Central memory CD8-positive, alpha-beta T cell (primary cell): ENCODE data around the gene PEAK3.
"Not testable (repeated sequence)": the region's sequence is repeated elsewhere in the genome, so short reads cannot be mapped to it uniquely, and the experiment has no call there.

ENCODE experiments used
- ATAC-seq: fragments of 150-1000 bp; cut with Tn5 transposase; replicated peaks from 2 replicates; pipeline ENCODE4 v1.10.0; 2022; ENCODE audit warnings: mild to moderate bottlenecking, moderate FRiP score, moderate number of reproducible peaks; ENCODE audit not compliant: poor library complexity, severe bottlenecking; ENCODE audit errors: extremely low read depth
- DNase-seq, 2 donors: peaks; one replicate each; pipeline ENCODE4 v3.0.0; 2021; ENCODE audit warnings: low spot score in 2 of 2
- H3K27ac Mint-ChIP-seq: one replicate; pipeline ENCODE4 v1.8.0; 2022; ENCODE audit warnings: low read depth, mild to moderate bottlenecking, moderate library complexity, mixed read lengths
- H3K27me3 Mint-ChIP-seq: one replicate; pipeline ENCODE4 v1.8.0; 2022; ENCODE audit warnings: mixed read lengths
- H3K36me3 Mint-ChIP-seq: one replicate; pipeline ENCODE4 v1.8.0; 2022; ENCODE audit warnings: mild to moderate bottlenecking, moderate library complexity, mixed read lengths; ENCODE audit not compliant: insufficient read depth
- H3K4me1 Mint-ChIP-seq: one replicate; pipeline ENCODE4 v1.8.0; 2022; ENCODE audit warnings: mixed read lengths
- H3K4me3 Mint-ChIP-seq: one replicate; pipeline ENCODE4 v1.8.0; 2022; ENCODE audit warnings: mild to moderate bottlenecking, moderate library complexity, mixed read lengths
- H3K9me3 Mint-ChIP-seq: one replicate; pipeline ENCODE4 v1.8.0; 2022; ENCODE audit warnings: mixed read lengths

Gene PEAK3

DNA sequence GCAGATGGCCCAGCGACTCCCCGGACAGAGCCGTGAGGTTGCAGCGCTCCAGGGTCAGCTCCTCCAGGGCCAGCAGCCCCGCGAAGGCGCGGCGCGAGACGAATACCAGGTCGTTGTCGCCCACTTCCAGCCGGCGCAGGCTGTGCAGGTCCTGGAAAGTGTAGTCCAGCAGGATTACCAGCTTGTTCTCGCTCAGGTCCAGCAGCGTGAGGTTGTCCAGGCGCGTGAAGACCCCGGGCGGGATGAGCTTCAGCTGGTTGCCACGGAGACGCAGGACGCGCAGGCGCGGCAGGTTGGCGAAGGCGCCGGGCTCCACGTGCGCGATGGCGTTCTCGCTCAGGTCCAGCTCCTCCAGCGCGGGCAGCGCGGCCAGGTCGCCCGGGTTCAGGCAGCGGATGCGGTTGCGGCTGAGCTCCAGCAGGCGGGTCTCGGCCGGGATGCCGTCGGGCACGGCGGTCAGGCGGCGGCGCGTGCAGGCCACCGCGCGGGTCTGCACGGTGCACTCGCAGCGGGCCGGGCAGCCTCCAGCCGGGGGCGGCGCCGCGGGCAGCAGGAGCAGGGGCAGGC, 9.3 kb upstream of the PEAK3 start:
- H3K4me1 Mint-ChIP-seq = peaks cover 29% of the 10 kb centered on the region
- H3K36me3 Mint-ChIP-seq = peaks cover 40% of the 10 kb centered on the region
- H3K9me3 Mint-ChIP-seq = no peaks in the 10 kb centered on the region
- no peak overlapping the region for H3K27ac Mint-ChIP-seq
- peak overlapping the region; percentile 77 for H3K4me3 Mint-ChIP-seq
- ATAC-seq = no peak
- DNase-seq = no peak
- no peaks in the 10 kb centered on the region for H3K27me3 Mint-ChIP-seq

DNA sequence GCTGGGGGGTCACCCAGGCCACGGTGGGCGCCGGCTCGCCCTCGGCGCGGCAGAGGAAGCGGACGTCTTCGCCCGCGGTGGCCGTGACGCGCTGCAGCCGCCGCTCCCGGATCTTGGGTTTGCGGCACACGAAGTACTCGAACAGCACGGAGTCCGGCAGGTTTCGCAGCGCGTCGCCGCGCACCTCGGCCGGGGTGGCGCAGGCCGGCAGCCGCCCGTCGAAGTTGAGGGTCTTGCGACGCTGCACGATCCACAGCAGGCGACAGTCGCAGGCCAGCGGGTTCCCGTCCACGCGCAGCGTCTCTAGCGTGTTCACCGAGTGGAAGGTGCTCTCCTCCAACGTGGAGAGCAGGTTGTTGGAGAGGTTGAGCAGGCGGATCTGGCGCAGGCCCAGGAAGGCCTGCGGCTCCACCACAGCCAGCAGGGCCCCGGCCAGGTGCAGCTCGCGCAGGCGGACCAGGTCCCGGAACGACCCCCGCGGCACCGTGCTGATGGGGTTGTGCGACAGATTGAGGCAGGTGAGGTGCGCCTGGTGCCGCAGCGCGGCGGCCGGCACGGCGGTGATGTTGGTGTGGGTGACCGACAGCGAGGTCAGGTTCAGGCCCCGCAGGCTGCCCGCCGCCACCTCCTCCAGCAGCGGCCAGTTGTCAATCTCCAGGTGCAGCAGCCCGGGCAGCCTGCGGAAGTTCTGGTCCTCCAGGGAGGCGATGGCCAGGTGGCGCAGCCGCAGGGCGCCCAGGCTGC, 8.6 kb upstream of the PEAK3 start:
- H3K27ac Mint-ChIP-seq = peak overlapping the region; percentile 90

DNA sequence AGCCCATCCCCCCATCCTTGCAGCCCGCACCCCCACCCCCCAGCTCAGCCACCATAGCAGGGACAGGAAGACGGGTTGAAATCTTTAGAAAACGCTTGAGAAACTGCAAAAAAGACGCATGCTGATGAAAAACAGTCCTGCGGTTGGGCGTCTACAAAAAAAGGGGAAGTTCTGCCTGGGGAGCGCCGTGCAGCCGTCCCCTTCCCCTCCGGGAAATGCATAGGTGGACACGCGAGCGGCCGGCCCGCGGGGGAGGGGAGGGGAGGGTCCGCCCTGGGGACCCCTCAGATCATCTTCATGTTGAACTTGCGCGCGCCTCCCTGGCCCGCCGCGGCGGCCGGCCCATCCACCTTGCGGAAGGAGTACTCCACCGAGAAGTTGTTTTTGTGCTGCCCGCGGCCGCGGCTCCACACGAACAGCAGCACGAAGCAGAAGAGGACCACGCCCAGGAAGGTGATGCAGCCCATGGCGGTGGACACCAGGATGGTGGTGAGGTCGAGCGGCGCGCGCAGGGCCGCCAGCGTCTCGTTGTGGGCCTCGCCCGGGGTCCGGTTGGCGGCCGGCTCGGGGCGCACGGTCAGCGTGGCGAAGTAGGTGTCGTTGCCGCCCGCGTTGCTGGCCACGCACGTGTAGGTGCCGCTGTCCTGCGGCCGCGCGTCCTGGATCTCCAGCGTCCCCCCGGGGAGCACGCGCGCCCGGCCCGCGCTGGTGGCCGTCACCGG, 7.9 kb upstream of the PEAK3 start:
- Mint-ChIP-seq H3K4me1 (peaks cover 29% of the 10 kb centered on the region), H3K4me3 (peak overlapping the region; percentile 77), H3K27me3 (no peaks in the 10 kb centered on the region), H3K27ac (peak overlapping the region; percentile 90), H3K9me3 (no peaks in the 10 kb centered on the region), H3K36me3 (peaks cover 43% of the 10 kb centered on the region)
- DNase-seq = no peak
- ATAC-seq = peak; percentile 71

More for the DNA sequence above, 8.6 kb upstream of the PEAK3 start:
- Mint-ChIP-seq H3K27me3 (no peaks in the 10 kb centered on the region), H3K4me3 (peak overlapping the region; percentile 77), H3K9me3 (no peaks in the 10 kb centered on the region), H3K4me1 (peaks cover 29% of the 10 kb centered on the region), H3K36me3 (peaks cover 38% of the 10 kb centered on the region)
- ATAC-seq (peak; percentile 20), DNase-seq (no peak)

DNA sequence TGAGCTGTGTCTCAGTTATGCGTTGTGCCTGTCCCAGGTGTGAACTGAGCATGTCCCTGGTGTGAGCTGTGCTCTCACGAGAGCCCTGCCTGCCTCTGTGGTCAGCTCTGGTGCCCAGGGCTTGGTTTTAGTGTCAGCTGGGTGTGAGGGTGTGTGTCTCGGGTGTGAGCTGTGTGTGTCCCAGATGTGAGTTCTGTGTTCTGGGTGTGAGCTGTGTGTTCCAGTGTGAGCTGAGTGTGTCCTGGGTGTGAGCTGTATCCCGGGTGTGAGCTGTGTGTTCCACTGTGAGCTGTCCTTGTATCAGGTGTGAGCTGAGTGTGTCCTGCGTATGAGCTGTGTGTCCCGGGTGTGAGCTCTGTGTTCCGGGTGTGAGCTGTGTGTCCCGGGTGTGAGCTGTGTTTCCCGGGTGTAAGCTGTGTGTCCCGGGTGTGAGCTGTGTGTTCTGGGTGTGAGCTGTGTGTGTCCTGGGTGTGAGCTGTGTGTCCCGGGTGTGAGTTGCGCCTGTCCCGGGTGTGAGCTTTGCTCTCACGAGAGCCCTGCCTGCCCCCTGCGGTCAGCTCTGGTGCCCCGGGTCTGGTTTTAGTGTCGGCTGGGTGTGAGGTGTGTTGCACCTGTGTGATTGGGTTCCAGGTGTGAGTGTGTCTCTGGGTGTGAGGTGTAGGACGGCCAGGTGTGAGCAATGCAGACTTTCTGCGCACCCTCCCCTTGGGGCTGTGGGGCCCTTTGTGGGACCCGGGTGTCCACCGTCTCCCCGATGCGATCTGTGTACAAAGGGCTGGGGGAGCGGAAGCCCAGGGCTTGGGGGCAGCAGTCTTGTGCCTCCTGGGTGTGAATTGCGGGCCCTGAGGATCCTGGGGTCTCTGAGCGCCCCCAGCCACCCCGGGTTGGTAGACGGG, 7.1 kb upstream of the PEAK3 start:
- DNase-seq (no peak), ATAC-seq (peak; percentile 6)
- Mint-ChIP-seq H3K27me3 (no peaks in the 10 kb centered on the region), H3K9me3 (no peaks in the 10 kb centered on the region), H3K27ac (peak overlapping the region; percentile 90), H3K36me3 (peaks cover 48% of the 10 kb centered on the region), H3K4me1 (peaks cover 27% of the 10 kb centered on the region), H3K4me3 (peak overlapping the region; percentile 77)

DNA sequence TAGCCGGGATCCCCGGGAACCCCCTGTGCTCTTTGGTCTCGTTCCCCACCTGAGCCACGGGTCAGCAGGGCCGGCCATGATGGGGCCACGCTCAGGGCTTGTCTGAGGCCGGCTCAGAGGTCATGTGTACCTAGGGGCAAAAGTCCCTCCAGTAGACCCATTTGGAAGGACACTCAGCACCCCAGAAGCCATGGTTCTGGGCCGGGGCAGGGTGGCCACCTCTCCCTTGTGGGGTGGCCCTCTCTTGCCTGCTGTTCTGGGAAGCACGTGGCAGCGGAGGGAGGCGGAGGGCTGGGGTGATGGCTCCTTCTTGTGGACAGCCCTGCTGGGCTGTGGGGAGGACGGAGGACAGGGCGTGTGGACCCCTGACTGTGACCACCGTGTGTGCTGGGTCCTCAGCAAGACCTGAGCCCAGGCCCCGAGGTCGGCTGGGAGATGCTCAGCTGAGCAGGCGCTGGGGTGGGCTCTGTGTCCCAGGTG, 6.4 kb upstream of the PEAK3 start:
- no peak for ATAC-seq
- Mint-ChIP-seq H3K36me3 (peaks cover 44% of the 10 kb centered on the region), H3K9me3 (no peaks in the 10 kb centered on the region), H3K27ac (peak overlapping the region; percentile 90), H3K4me3 (peak overlapping the region; percentile 77), H3K27me3 (no peaks in the 10 kb centered on the region), H3K4me1 (peaks cover 21% of the 10 kb centered on the region)
- DNase-seq = no peak

DNA sequence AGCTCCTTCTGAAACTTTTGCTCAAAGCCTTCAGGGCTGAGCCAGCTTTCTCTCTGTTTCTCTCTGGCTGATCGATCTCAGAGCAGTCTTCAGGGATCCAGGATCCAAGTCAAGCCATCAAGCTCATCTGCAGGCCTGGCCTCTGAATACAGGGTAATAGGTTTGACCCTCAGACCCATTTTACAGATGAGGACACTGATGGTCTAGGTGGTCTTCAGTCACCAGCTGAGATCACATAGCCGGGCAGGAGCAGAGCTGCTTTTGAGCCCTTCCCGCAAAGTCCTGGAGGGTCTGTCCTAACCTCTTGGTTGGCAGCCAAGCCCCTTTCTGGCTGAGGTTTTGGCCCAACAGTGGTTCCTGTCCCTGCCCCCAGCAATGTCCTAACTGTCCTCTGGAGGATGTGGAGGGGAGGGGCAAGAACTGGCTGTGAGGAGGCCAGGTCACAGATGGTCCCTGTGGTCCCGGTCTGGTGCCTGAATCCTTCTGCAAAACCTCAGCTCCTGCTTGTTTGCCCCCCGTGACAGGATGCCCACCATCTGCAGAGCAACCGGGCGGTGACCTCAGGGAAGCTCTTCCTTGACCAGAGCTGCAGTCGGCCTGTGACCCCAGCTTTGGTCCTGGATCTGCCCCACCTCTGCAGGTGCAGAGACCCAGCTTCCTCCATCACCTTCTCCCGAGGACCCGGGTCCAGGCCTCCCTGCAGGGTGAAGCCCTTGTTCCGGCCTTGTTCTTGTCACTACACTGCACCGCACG, 5.8 kb upstream of the PEAK3 start:
- Mint-ChIP-seq H3K27ac (no peak overlapping the region), H3K27me3 (no peaks in the 10 kb centered on the region), H3K36me3 (peaks cover 41% of the 10 kb centered on the region), H3K9me3 (no peaks in the 10 kb centered on the region), H3K4me1 (peaks cover 21% of the 10 kb centered on the region), H3K4me3 (peak overlapping the region; percentile 77)
- DNase-seq = no peak
- no peak for ATAC-seq

DNA sequence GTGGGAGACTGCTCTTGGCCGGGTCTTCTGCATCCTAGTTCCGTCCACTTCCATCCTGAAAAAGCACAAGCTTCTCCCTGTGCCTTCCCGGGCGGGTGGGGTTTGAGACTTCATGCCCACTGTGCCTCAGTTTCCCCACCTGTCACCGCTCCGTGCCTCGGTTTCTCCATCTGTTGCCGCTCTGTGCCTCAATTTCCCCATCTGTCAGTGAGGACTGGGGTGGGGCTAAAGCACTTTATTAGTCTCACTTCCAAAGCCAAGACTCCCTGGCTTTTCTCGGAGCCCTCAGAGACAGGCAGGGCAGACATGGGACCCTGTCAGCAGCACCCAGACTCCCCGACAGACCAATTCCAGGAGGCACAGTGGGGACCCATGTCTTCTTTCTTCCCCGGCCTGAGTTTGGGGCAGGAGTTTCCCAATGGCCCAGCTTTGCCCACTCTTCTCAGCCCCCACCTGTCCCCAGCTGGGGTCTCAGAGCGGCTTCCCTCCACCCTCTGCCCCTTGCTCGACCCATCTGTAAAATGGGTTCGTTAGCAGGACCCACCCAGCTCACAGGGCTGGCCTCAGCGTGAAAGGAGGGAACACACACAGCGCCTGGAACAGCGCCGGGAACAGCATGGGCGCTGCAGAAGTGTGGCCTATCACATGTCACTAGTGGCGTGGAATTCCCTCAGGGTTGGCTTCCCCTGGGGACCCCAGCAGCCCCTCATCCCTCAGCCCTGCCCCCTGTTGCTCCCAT, 4.6 kb upstream of the PEAK3 start:
- Mint-ChIP-seq H3K36me3 (peaks cover 40% of the 10 kb centered on the region), H3K27ac (peak overlapping the region; percentile 75), H3K9me3 (no peaks in the 10 kb centered on the region), H3K27me3 (no peaks in the 10 kb centered on the region), H3K4me3 (peak overlapping the region; percentile 18), H3K4me1 (peaks cover 29% of the 10 kb centered on the region)
- DNase-seq (no peak), ATAC-seq (no peak)

DNA sequence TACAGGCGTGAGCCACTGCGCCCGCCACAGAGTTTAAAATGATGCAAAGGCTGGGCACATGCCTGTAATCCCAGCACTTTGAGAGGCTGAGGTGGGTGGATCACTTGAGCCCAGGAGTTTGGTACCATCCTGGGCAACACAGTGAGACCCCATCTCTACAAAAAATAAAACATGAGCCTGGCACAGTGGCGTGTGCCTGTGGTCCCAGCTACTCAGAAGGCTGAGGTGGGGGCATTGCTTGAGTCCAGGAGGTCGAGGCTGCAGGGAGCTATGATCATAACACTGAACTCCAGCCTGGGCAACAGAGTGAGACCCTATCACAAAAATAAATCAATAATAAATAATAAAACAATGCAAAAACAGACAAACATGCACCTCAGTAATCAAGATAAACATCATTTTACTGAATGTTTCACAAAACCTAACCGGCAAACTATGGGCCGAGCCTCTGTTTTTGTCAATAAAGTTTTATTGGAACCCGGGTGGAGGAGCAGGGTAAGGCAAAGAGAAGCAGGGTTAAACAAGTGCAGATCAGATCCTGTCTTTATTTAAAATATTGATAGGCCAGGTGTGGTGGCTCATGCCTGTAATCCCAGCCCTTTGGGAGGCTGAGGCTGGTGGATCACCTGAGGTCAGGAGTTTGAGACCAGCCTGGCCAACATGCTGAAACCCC, 2.0 kb upstream of the PEAK3 start:
- DNase-seq (no peak), ATAC-seq (no peak)
- no peaks in the 10 kb centered on the region for H3K27me3 Mint-ChIP-seq
- H3K36me3 Mint-ChIP-seq = peaks cover 38% of the 10 kb centered on the region
- no peak overlapping the region for H3K4me3 Mint-ChIP-seq
- H3K27ac Mint-ChIP-seq = no peak overlapping the region
- H3K9me3 Mint-ChIP-seq = no peaks in the 10 kb centered on the region
- H3K4me1 Mint-ChIP-seq = peaks cover 18% of the 10 kb centered on the region

DNA sequence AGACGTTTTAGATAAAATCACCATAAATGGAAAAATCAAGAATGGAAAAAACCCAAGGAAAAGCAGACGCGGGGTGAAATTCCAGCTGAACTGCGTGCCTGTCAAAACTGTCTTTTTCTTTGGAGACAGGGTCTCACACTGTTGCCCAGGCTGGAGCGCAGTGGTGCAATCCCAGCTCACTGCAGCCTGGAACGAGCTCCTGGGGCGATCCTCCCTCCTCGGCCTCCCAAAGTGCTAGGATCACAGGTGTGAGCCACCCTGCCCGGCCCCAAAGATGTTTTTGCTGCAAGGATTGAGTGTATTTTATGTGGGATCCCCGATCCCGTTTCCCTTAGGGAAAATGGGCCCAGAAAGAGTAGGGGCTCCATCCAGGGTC, 875 bp upstream of the PEAK3 start:
- H3K9me3 Mint-ChIP-seq = no peaks in the 10 kb centered on the region
- H3K4me3 Mint-ChIP-seq = peak overlapping the region; percentile 77
- H3K4me1 Mint-ChIP-seq = peaks cover 8% of the 10 kb centered on the region
- DNase-seq (no peak), ATAC-seq (no peak)
- peaks cover 43% of the 10 kb centered on the region for H3K36me3 Mint-ChIP-seq
- peak overlapping the region; percentile 85 for H3K27ac Mint-ChIP-seq
- H3K27me3 Mint-ChIP-seq = no peaks in the 10 kb centered on the region

DNA sequence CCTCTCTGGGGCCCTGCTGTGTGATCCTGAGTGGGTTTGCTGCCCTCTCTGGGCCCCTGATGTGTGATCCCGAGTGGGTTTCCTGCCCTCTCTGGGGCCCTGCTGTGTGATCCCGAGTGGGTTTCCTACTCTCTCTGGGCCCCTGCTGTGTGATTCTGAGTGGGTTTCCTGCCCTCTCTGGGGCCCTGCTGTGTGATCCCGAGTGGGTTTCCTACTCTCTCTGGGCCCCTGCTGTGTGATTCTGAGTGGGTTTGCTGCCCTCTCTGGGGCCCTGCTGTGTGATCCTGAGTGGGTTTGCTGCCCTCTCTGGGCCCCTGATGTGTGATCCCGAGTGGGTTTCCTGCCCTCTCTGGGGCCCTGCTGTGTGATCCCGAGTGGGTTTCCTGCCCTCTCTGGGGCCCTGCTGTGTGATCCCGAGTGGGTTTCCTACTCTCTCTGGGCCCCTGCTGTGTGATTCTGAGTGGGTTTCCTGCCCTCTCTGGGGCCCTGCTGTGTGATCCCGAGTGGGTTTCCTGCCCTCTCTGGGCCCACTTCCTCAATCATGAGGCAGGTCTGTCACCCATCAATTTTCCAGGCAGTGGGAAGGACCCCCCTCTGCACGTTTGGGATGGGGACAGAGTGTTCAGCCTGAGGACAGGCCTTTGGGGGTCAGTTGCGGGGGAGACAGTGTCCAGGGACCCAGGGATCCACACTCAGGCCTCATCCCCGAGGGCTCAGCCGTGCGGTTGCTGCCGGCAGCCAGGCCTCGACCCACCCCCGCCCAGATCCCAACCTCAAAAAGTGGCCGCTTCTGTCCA, 512 bp downstream of the PEAK3 start:
- Mint-ChIP-seq H3K36me3 (peaks cover 51% of the 10 kb centered on the region), H3K27ac (peak overlapping the region; percentile 85), H3K4me3 (peak overlapping the region; percentile 77)
- H3K9me3 Mint-ChIP-seq, H3K4me1 Mint-ChIP-seq, DNase-seq, ATAC-seq, H3K27me3 Mint-ChIP-seq: not testable (repeated sequence)
